ENCODE measurements around the gene VAV2.

Gene VAV2

GRCh38 chr9:133944746-133945135 lies 47.4 kb downstream of the VAV2 start:
- no peak overlapping the region for H3K4me3 ChIP-seq (ENCODE audit: control insufficient read depth, low read depth, low read length)
- TF ChIP-seq, protein P1, sequence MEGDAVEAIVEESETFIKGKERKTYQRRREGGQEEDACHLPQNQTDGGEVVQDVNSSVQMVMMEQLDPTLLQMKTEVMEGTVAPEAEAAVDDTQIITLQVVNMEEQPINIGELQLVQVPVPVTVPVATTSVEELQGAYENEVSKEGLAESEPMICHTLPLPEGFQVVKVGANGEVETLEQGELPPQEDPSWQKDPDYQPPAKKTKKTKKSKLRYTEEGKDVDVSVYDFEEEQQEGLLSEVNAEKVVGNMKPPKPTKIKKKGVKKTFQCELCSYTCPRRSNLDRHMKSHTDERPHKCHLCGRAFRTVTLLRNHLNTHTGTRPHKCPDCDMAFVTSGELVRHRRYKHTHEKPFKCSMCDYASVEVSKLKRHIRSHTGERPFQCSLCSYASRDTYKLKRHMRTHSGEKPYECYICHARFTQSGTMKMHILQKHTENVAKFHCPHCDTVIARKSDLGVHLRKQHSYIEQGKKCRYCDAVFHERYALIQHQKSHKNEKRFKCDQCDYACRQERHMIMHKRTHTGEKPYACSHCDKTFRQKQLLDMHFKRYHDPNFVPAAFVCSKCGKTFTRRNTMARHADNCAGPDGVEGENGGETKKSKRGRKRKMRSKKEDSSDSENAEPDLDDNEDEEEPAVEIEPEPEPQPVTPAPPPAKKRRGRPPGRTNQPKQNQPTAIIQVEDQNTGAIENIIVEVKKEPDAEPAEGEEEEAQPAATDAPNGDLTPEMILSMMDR (conservative IDR thresholded peaks at IDR 0.05; ENCODE audit: control insufficient read depth, insufficient read depth, low read depth, low read length), result no peak
- DNase-seq (ENCODE audit: low read depth), result peak; percentile 80

GRCh38 chr9:133943781-133944745 lies 48.1 kb downstream of the VAV2 start:
- TF ChIP-seq, protein P1 (conservative IDR thresholded peaks at IDR 0.05; ENCODE audit: control insufficient read depth, insufficient read depth, low read depth, low read length), result no peak
- no peak overlapping the region for H3K4me3 ChIP-seq (ENCODE audit: control insufficient read depth, low read depth, low read length)
- no peak for DNase-seq (ENCODE audit: low read depth)

DNA sequence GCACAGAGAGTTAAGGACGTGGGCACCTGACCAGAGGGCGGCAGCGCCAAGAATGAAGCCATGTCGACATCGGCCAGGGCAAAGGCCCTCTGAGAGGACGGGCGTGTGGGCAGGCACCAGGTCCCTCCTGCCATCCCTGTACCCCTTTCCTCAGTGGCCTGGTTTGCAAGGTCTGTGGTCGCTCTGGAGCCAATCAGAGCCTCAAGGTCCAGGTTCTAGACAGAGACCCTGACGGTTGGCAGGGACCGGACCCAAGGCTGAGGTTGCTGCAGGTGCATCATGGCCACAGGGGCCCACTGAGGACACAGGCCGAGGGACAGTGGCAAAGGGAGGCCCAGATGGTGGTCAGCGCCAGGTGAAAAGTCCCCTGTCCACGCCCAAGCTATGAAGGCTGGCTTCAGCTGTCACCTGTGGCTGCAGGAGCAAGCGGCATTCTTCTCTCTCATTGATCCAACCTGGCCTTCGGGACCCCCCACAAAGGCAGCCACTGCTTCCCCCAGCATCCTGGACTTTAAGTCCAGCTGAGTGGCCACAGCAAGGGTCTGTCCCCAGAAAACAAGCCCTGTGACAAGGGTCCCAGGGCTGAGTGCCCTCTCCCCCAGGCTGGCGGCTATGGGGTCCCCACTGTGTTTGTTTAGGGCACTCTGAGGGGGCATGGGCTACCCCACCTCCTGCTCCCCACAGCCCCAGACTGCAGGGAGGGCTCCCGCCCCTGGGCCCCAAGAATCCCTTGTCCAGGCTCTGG lies 48.9 kb downstream of the VAV2 start:
- DNase-seq (ENCODE audit: low read depth), result no peak
- no peak overlapping the region for H3K4me3 ChIP-seq (ENCODE audit: control insufficient read depth, low read depth, low read length)
- TF ChIP-seq, protein P1 (conservative IDR thresholded peaks at IDR 0.05; ENCODE audit: control insufficient read depth, insufficient read depth, low read depth, low read length), result no peak

DNA sequence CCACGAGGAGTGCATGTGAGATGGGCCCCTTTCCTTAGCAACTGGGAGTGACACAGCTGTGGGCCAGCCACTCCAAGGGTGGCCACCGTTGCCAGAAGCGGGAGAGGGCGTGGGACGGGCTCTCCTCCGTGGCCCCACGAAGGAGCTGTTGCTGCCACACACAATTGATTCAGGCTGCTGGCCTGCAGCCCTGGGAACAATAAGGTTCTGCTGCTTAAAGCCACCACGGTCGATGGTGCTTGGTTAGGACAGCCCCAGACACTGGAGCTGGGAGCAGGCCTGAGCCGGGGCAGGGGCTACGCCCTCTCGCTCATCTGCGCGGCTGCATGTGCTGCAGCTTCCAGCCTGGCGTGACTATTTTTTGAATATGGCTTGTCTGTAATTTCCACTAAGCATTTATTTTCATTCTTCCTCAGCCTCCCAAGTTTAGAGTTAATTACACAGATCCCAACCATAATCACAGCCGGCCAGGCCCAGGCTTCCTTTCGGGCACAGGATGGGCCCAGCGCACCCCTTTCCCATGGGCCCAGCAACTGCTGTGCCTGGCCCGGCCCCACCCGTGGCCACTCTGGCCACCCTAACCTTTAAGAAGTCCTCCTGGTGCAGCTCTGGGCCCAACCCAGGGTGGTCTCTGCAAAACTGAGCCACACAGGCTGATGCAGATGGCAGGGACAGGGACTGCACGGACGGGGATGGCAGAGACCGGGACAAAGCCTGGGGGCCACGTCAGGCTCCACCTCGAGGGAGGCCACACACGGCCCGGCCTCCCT lies 49.7 kb downstream of the VAV2 start:
- TF ChIP-seq, protein P1 (conservative IDR thresholded peaks at IDR 0.05; ENCODE audit: control insufficient read depth, insufficient read depth, low read depth, low read length), result no peak
- DNase-seq (ENCODE audit: low read depth), result no peak
- H3K4me3 ChIP-seq (ENCODE audit: control insufficient read depth, low read depth, low read length), result no peak overlapping the region

GRCh38 chr9:133939845-133940244 lies 52.3 kb downstream of the VAV2 start:
- no peak for DNase-seq (ENCODE audit: low read depth)
- TF ChIP-seq, protein P1 (conservative IDR thresholded peaks at IDR 0.05; ENCODE audit: control insufficient read depth, insufficient read depth, low read depth, low read length), result no peak
- no peak overlapping the region for H3K4me3 ChIP-seq (ENCODE audit: control insufficient read depth, low read depth, low read length)

DNA sequence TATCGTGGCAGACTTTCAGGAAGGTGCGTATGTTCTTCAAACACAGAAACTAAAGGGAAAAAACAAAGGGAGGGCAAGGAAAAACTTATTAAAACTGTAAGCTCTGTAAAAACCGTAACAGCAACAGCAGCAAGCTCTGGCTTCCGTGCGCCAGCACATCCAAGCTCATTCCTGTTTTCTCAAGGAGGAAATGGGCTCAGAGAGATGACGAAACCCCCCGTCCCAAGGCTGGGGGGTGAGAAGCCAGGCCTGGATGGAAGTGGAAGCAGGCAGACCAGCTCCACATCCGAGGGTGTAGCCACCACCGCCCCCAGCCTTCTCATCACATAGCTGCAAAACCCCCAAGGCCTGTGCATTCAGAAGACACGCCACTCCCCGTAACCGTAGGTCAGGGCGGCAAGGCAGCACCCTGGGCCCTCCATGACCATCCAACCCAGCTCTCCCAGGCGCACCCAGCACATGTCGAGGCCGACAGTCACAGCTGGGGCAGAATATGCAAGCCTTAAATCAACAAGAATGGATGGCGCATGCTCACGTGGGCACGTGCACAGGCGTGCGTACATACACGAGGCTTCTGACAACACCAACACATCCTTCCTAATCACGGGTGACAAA lies 52.8 kb downstream of the VAV2 start:
- H3K4me3 ChIP-seq (ENCODE audit: control insufficient read depth, low read depth, low read length), result no peak overlapping the region
- TF ChIP-seq, protein P1 (conservative IDR thresholded peaks at IDR 0.05; ENCODE audit: control insufficient read depth, insufficient read depth, low read depth, low read length), result no peak
- DNase-seq (ENCODE audit: low read depth), result no peak

Data from fibroblast of mammary gland (primary cell).